HepG2 (cell line): Measurements from ENCODE around the gene HK2. TPM values are rescaled to one million over a fixed set of nuclear protein-coding genes. Genes with fewer than 3 reads are reported as not detected.

Experiments used
- CC2D1A ChIP-seq: sonication (generic); formaldehyde crosslinking; IDR thresholded peaks from 2 replicates; pipeline ENCODE4 v1.8.1; 2023; ENCODE audit warnings: mild to moderate bottlenecking, missing genetic modification reagents
- CSRNP2 ChIP-seq: sonication (generic); formaldehyde crosslinking; conservative IDR thresholded peaks from 2 replicates; pipeline ENCODE4 v1.8.0; 2022; ENCODE audit warnings: low read depth, missing genetic modification reagents
- DDIT3 ChIP-seq: sonication (generic); formaldehyde crosslinking; IDR thresholded peaks from 2 replicates; pipeline ENCODE4 v1.4.0; 2020; ENCODE audit warnings: mild to moderate bottlenecking, missing genetic modification reagents
- DMTF1 ChIP-seq: sonication (generic); formaldehyde crosslinking; IDR thresholded peaks from 2 replicates; pipeline ENCODE4 v1.4.0; 2020; ENCODE audit warnings: mild to moderate bottlenecking, missing genetic modification reagents
- GMEB1 ChIP-seq: sonication (generic); formaldehyde crosslinking; IDR thresholded peaks from 2 replicates; pipeline ENCODE4 v1.5.1; 2020; ENCODE audit warnings: missing genetic modification reagents, mild to moderate bottlenecking, borderline replicate concordance
- MYPOP ChIP-seq: sonication (generic); formaldehyde crosslinking; IDR thresholded peaks from 2 replicates; pipeline ENCODE4 v1.8.1; 2023; ENCODE audit warnings: mild to moderate bottlenecking, moderate library complexity, missing genetic modification reagents
- NFKBIZ ChIP-seq: IDR thresholded peaks from 2 replicates; pipeline ENCODE4 v1.6.1; 2018; ENCODE audit warnings: missing genetic modification reagents, missing compliant biosample characterization
- NFYB ChIP-seq: sonication (generic); formaldehyde crosslinking; IDR thresholded peaks from 2 replicates; pipeline ENCODE4 v1.4.0; 2020; ENCODE audit warnings: missing genetic modification reagents
- POGK ChIP-seq: sonication (generic); formaldehyde crosslinking; conservative IDR thresholded peaks from 2 replicates; pipeline ENCODE4 v1.8.0; 2022; ENCODE audit warnings: mild to moderate bottlenecking, moderate library complexity, missing genetic modification reagents
- SIN3B ChIP-seq: fragments of 150-350 bp; IDR thresholded peaks from 2 replicates; pipeline ENCODE4 v1.6.1; 2014; ENCODE audit warnings: low read length
- TAF15 ChIP-seq: fragments of 200-400 bp; formaldehyde crosslinking; IDR thresholded peaks from one replicate; pipeline ENCODE4 v1.6.1; 2018; ENCODE audit warnings: mild to moderate bottlenecking, low read depth, low read length; ENCODE audit not compliant: poor library complexity, severe bottlenecking
- TFAP4 ChIP-seq: sonication (generic); IDR thresholded peaks from 2 replicates; pipeline ENCODE4 v1.6.1; 2016; ENCODE audit warnings: low read depth, borderline replicate concordance
- ZNF275 ChIP-seq: sonication (generic); formaldehyde crosslinking; IDR thresholded peaks from 2 replicates; pipeline ENCODE4 v1.8.0; 2022; ENCODE audit warnings: missing genetic modification reagents, mild to moderate bottlenecking, inconsistent platforms, borderline replicate concordance
- ZSCAN20 ChIP-seq: sonication (generic); formaldehyde crosslinking; IDR thresholded peaks from 2 replicates; pipeline ENCODE4 v1.4.0; 2020; ENCODE audit warnings: missing genetic modification reagents, mild to moderate bottlenecking, borderline replicate concordance
- polyA plus RNA-seq, 8 experiments: library from polyadenylated mRNA; depleted of rRNA in 3 of 8; stranded (reverse) in 7 of 8; unstranded in 1 of 8; fragments of >200 nt; fragmentation: Illumina TruSeq in 4 of 8; extraction: Trizol in 4 of 8; gene quantifications; 2 replicates each; pipeline versions ENCODE4 v1.2.1 to v1.2.3, GENCODE V29; 2011 to 2016; ENCODE audit warnings: low read depth in 4 of 8, missing spikeins in 1 of 8, mixed read lengths in 1 of 8; ENCODE audit not compliant: insufficient read depth in 1 of 8
- total RNA-seq, 5 experiments: library from RNA; depleted of rRNA; stranded (reverse); fragments of >200 nt; fragmentation: Illumina TruSeq; extraction: Trizol; gene quantifications; 2 replicates each; pipeline ENCODE4 v1.2.3, GENCODE V29; 2016; ENCODE audit warnings: low read depth in 1 of 5

The HK2 gene
- total and polyA plus RNA-seq, 2 of the 13 experiments (the other 11 are each of a cell fraction or from before 2014, with no cell fraction given), result 13.2 to 101 TPM

- TF ChIP-seq ZNF275 (CRISPR knock-in tag) (peak; percentile 44; the same call in 1 of the 2 replicates), DDIT3 (CRISPR knock-in tag) (no peak), NFKBIZ (CRISPR knock-in tag) (0 out of 2 replicates have a peak, but pooled peaks have one; percentile 32), NFYB (peak; percentile 89), GMEB1 (peak; percentile 64; the same call in 1 of the 2 replicates), MYPOP (CRISPR knock-in tag) (peak; percentile 24; the same call in 1 of the 2 replicates), CSRNP2 (CRISPR knock-in tag) (no peak), TFAP4 (peak; percentile 56; the same call in 1 of the 2 replicates), DMTF1 (CRISPR knock-in tag) (no peak), SIN3B (no peak), POGK (0 out of 2 replicates have a peak, but pooled peaks have one; percentile 50), CC2D1A (CRISPR knock-in tag) (no peak), ZSCAN20 (CRISPR knock-in tag) (peak; percentile 78; the same call in 1 of the 2 replicates), TAF15 (no peak)
Measured at GRCh38 chr2:74833418-74834233, at the start of gene HK2 (continued).
